ENCODE results near the gene RPS6KA2.

The RPS6KA2 gene

DNA sequence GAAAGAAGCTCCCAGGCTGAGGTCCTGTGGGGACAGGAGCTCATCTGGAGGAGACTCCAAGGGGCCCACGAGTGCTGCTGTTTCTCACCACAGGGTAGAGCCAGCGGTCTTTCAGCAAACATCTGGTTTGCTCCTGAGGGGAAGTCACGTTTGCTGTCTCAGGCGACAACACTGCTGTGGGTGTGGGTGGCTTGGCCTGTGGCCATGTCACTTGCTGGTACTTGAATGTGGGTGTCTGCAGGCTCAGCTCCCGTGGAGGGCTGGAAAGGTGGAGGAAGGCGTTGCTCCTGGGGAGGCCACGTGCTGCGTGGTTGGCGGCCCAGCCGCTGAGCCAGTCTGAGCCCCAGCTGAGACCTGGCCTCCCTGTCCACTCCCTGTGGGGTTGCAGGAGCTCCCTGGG is 191.5 kb downstream of the RPS6KA2 start:
- TF ChIP-seq, protein P1, sequence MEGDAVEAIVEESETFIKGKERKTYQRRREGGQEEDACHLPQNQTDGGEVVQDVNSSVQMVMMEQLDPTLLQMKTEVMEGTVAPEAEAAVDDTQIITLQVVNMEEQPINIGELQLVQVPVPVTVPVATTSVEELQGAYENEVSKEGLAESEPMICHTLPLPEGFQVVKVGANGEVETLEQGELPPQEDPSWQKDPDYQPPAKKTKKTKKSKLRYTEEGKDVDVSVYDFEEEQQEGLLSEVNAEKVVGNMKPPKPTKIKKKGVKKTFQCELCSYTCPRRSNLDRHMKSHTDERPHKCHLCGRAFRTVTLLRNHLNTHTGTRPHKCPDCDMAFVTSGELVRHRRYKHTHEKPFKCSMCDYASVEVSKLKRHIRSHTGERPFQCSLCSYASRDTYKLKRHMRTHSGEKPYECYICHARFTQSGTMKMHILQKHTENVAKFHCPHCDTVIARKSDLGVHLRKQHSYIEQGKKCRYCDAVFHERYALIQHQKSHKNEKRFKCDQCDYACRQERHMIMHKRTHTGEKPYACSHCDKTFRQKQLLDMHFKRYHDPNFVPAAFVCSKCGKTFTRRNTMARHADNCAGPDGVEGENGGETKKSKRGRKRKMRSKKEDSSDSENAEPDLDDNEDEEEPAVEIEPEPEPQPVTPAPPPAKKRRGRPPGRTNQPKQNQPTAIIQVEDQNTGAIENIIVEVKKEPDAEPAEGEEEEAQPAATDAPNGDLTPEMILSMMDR (IDR thresholded peaks at IDR 0.05), result no peak
- TF ChIP-seq ZFX (IDR thresholded peaks at IDR 0.05; ENCODE audit: borderline replicate concordance), result no peak
- no peak overlapping the region for H3K27ac ChIP-seq

DNA sequence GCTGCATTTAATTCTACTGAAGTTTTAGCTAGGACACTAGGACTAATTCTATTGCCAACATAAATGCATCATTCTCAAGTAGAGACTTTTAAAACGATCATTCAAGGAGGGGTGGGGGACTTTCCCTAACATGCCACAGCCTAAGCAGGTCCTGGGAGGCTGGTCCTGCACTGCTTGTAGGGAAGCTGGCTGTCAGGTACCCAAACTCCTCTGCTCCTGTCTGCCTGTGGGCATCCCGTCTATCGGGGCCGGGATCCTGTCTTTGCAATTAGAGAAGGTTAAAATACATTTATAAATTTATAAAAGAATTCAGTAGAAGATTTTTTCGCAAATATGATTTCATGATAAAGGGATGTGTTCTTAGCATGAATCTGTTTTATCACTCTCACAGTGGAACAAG is 192.7 kb downstream of the RPS6KA2 start:
- no peak for TF ChIP-seq ZFX (IDR thresholded peaks at IDR 0.05; ENCODE audit: borderline replicate concordance)
- TF ChIP-seq, protein P1 (IDR thresholded peaks at IDR 0.05), result no peak
- H3K27ac ChIP-seq, result no peak overlapping the region

DNA sequence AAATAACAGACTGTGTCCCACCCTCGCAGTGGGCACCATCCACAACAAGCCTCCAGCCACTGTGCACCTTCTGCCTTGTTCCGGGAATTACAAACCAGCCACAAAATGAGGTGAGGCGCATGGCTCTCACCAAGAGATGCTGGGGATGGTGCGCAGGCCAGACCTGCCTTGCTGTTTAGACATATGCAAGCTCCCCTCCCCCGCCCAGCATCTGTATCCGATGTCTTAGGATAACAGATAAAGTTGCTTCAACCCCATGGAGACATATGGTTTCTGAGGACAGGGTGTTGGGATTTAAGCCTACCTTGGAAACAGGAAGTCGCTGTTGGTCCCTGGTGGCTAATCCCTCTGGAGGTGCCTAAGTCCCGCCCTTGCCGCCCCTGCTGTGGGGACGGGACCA is 194.0 kb downstream of the RPS6KA2 start:
- TF ChIP-seq ZFX (IDR thresholded peaks at IDR 0.05; ENCODE audit: borderline replicate concordance), result no peak
- TF ChIP-seq, protein P1 (IDR thresholded peaks at IDR 0.05), result no peak
- H3K27ac ChIP-seq, result no peak overlapping the region

DNA sequence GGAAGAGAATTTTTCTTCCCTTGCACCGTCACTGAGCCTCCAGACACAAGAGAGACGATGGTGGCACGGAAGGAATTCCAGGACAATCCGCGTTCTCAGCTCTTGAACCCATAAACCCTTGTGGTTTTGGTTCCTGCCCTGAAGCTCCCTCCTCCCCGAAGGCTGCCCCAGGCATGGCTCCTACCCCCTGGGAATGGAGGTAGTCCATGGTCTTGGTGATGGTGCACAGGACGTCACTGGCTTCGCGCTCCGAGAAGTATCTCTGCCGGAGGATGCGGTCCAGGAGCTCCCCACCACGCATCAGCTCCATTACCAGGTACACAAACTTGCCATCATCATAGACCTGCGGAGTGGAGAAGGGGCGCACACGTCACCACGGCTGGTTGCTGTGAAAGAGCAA is 196.8 kb downstream of the RPS6KA2 start:
- no peak overlapping the region for H3K27ac ChIP-seq
- TF ChIP-seq, protein P1 (IDR thresholded peaks at IDR 0.05), result no peak
- TF ChIP-seq ZFX (IDR thresholded peaks at IDR 0.05; ENCODE audit: borderline replicate concordance), result no peak

DNA sequence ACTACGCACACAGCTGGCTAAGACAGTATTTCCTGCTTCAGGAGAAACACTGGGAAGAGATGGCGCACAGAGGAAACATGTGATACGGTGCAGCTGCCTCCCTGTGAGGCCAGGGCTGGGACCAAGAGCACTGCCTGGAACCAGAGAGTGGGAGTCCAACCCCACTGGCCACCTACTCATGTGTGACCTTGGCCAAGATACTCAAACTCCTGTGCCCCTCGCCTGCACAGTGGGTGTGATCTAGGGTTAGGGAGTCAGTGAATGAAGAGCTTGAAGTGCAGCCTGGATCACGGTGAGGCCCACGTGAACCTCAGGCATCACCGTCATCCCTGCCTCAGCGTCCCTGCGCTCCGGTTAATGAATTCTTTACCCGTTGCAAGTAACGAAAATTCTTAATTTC is 202.6 kb downstream of the RPS6KA2 start:
- TF ChIP-seq, protein P1 (IDR thresholded peaks at IDR 0.05), result no peak
- no peak for TF ChIP-seq ZFX (IDR thresholded peaks at IDR 0.05; ENCODE audit: borderline replicate concordance)
- H3K27ac ChIP-seq, result no peak overlapping the region

DNA sequence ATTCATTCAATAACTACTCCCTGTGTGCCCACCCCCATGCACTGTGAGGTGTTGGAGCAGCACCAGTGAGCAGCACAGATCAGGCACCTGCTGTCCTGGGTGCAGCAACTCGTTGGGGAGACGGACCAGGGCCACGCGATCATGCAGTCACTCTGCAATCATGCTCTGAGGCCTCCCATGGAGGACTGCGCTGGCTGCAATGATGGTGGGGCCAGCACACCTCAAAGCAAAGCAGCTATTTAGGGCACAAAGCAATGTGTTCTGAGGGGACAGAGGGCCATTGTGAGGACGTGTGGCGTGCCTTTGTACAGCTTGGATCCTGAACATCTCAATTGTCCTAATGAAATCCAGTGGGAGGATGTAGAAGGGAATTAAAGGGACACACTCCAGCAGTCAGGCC is 203.3 kb downstream of the RPS6KA2 start:
- no peak for TF ChIP-seq ZFX (IDR thresholded peaks at IDR 0.05; ENCODE audit: borderline replicate concordance)
- TF ChIP-seq, protein P1 (IDR thresholded peaks at IDR 0.05), result no peak
- no peak overlapping the region for H3K27ac ChIP-seq

DNA sequence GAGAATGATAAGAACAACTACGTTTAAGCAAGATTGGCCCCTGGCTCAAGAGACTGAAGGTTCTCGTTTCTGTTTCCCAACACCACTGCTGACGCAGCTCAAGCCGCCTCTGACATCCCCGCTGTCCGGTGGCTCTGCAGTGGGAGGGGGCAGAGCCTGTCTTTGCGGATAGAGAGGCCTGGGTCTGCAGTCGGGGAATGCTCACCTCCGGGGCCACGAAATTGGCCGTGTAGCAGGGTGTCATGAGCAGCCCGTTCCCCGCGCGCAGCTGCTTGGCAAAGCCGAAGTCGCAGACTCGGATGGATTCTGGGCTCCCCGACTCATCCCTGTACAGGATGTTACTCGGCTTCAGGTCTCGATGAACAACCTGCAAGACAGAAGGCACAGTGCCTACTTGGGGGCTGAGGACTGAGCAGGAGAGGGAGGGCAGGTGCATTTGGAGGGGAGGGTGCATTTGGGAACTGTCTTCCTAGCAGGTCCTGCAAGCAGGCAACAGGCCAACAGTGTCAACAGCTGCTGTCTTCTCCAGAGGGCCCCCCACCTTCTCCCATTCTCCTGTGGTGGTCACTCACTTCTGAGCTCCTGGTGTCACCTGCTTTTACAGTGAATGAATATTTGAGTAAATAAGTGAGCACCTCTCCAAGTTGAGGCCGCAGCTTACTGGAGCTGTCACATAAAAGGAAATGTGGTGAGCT is 203.9 kb downstream of the RPS6KA2 start:
- TF ChIP-seq, protein P1 (IDR thresholded peaks at IDR 0.05), result no peak
- no peak for TF ChIP-seq ZFX (IDR thresholded peaks at IDR 0.05; ENCODE audit: borderline replicate concordance)
- no peak overlapping the region for H3K27ac ChIP-seq

Data from 22Rv1 (cell line).